GM23338 (cell line): ENCODE data around the gene CYP4Z1. TPM values are rescaled to one million over a fixed set of nuclear protein-coding genes. Genes with fewer than 3 reads are reported as not detected.

Experiments
- ATAC-seq: fragments of 200-7000 bp; cut with Tn5 transposase; 3 replicates; pipeline ENCODE4 v1.9.1; 2020
- DNase-seq: peaks from one replicate; pipeline ENCODE4 v3.0.0-alpha.2; 2015; ENCODE audit warnings: low spot score
- H2AFZ ChIP-seq: fragments of 200-600 bp; sonication (generic); 2 replicates; pipeline ENCODE4 v1.8.0; 2016; ENCODE audit warnings: antibody characterized with exemption, mild to moderate bottlenecking, moderate library complexity
- H3F3A ChIP-seq: fragments of 200-600 bp; sonication (generic); replicated peaks from 2 replicates; pipeline ENCODE4 v1.8.0; 2017; ENCODE audit warnings: antibody characterized with exemption, mixed run types, low read depth
- H3K27ac ChIP-seq: fragments of 200-600 bp; sonication (generic); 2 replicates; pipeline ENCODE4 v1.6.1; 2016; ENCODE audit warnings: low read depth
- H3K27me3 ChIP-seq: fragments of 200-600 bp; sonication (generic); 2 replicates; pipeline ENCODE4 v1.8.0; 2016; ENCODE audit warnings: mild to moderate bottlenecking, mixed run types, moderate library complexity; ENCODE audit not compliant: insufficient read depth
- H3K36me3 ChIP-seq: fragments of 200-600 bp; sonication (generic); 2 replicates; pipeline ENCODE4 v1.8.0; 2016; ENCODE audit warnings: mild to moderate bottlenecking; ENCODE audit not compliant: insufficient read depth
- H3K4me1 ChIP-seq: fragments of 200-600 bp; sonication (generic); 2 replicates; pipeline ENCODE4 v1.8.0; 2016; ENCODE audit warnings: mild to moderate bottlenecking, moderate library complexity; ENCODE audit not compliant: insufficient read depth
- H3K4me2 ChIP-seq: fragments of 200-600 bp; sonication (generic); 2 replicates; pipeline ENCODE4 v1.7.1; 2017; ENCODE audit warnings: mixed run types
- H3K4me3 ChIP-seq: fragments of 200-600 bp; sonication (generic); 2 replicates; pipeline ENCODE4 v1.6.1; 2016; ENCODE audit warnings: mixed run types
- H3K79me2 ChIP-seq: fragments of 200-600 bp; sonication (generic); replicated peaks from 2 replicates; pipeline ENCODE4 v1.8.0; 2017; ENCODE audit warnings: mild to moderate bottlenecking; ENCODE audit not compliant: insufficient read depth
- H3K9me2 ChIP-seq: fragments of 200-600 bp; sonication (generic); 2 replicates; pipeline ENCODE4 v1.8.0; 2017; ENCODE audit not compliant: insufficient read depth
- H4K20me1 ChIP-seq: fragments of 200-600 bp; sonication (generic); replicated peaks from 2 replicates; pipeline ENCODE4 v1.8.0; 2017; ENCODE audit warnings: mild to moderate bottlenecking; ENCODE audit not compliant: insufficient read depth
- H3K27ac Mint-ChIP-seq: 2 replicates; pipeline ENCODE4 v1.8.0; 2020; ENCODE audit warnings: inconsistent platforms, mild to moderate bottlenecking, moderate library complexity, mixed read lengths
- H3K27me3 Mint-ChIP-seq: 3 replicates; pipeline ENCODE4 v1.8.0; 2022; ENCODE audit warnings: low read depth, mild to moderate bottlenecking, moderate library complexity, mixed read lengths, inconsistent platforms; ENCODE audit not compliant: insufficient read depth, poor library complexity
- H3K36me3 Mint-ChIP-seq: 3 replicates; pipeline ENCODE4 v1.8.0; 2021; ENCODE audit warnings: low read depth, mild to moderate bottlenecking, inconsistent platforms, moderate library complexity, mixed read lengths
- H3K4me1 Mint-ChIP-seq: 3 replicates; pipeline ENCODE4 v1.8.0; 2020; ENCODE audit warnings: mild to moderate bottlenecking, inconsistent platforms, mixed read lengths
- H3K4me3 Mint-ChIP-seq: 3 replicates; pipeline ENCODE4 v1.8.0; 2021; ENCODE audit warnings: moderate library complexity, mild to moderate bottlenecking, inconsistent platforms, mixed read lengths
- H3K9me3 Mint-ChIP-seq: 3 replicates; pipeline ENCODE4 v1.8.0; 2020; ENCODE audit warnings: moderate library complexity, mild to moderate bottlenecking, inconsistent platforms, mixed read lengths
- CREB1 ChIP-seq: fragments of 250-450 bp; sonication (Bioruptor Pico); IDR thresholded peaks from 2 replicates; pipeline ENCODE4 v1.5.0; 2020; ENCODE audit warnings: low read depth, mild to moderate bottlenecking, moderate library complexity
- CTCF ChIP-seq, 2 experiments: fragments of 200-600 bp in 1 of 2; sonication (generic) in 1 of 2; conservative IDR thresholded peaks; 2 replicates each; pipeline versions ENCODE4 v1.5.1 to v1.6.1; 2016 to 2017; ENCODE audit warnings: antibody characterized with exemption in 2 of 2, low read depth in 2 of 2, mild to moderate bottlenecking in 2 of 2, moderate library complexity in 1 of 2
- ETS1 ChIP-seq: IDR thresholded peaks from 2 replicates; pipeline ENCODE4 v1.6.1; 2016; ENCODE audit warnings: antibody characterized with exemption
- EZH2 ChIP-seq: fragments of 200-600 bp; sonication (generic); IDR thresholded peaks from one replicate; pipeline ENCODE4 v1.8.0; 2017; ENCODE audit warnings: antibody characterized with exemption, mild to moderate bottlenecking, low read depth; ENCODE audit not compliant: unreplicated experiment
- EZH2phosphoT487 ChIP-seq: fragments of 200-600 bp; sonication (generic); IDR thresholded peaks from one replicate; pipeline ENCODE4 v1.8.1; 2018; ENCODE audit warnings: antibody characterized with exemption; ENCODE audit not compliant: unreplicated experiment
- JUNB ChIP-seq: IDR thresholded peaks from one replicate; pipeline ENCODE4 v1.6.1; 2016; ENCODE audit warnings: antibody characterized with exemption; ENCODE audit not compliant: unreplicated experiment
- NANOG ChIP-seq: IDR thresholded peaks from 2 replicates; pipeline ENCODE4 v1.6.1; 2016; ENCODE audit warnings: antibody characterized with exemption, borderline replicate concordance
- POLR2AphosphoS5 ChIP-seq: IDR thresholded peaks from 2 replicates; pipeline ENCODE4 v1.6.1; 2016; ENCODE audit warnings: antibody characterized with exemption, low read depth
- REST ChIP-seq: IDR thresholded peaks from one replicate; pipeline ENCODE4 v1.6.1; 2018; ENCODE audit warnings: antibody characterized with exemption; ENCODE audit not compliant: unreplicated experiment
- STAT1 ChIP-seq: IDR thresholded peaks from one replicate; pipeline ENCODE4 v1.6.1; 2016; ENCODE audit warnings: antibody characterized with exemption; ENCODE audit not compliant: unreplicated experiment
- ZNF331 ChIP-seq: fragments of 250-450 bp; sonication (Bioruptor Pico); IDR thresholded peaks from 2 replicates; pipeline ENCODE4 v1.5.0; 2020; ENCODE audit warnings: low read depth, mild to moderate bottlenecking, moderate library complexity
- ZNF462 ChIP-seq: fragments of 250-450 bp; sonication (Bioruptor Pico); IDR thresholded peaks from 2 replicates; pipeline ENCODE4 v1.5.0; 2020; ENCODE audit warnings: mild to moderate bottlenecking, moderate library complexity
- polyA plus RNA-seq: library from polyadenylated mRNA; unstranded; fragments of >200 nt; fragmentation: Nextera tagmentation; extraction: Ambion mirVana; gene quantifications from 2 replicates; pipeline ENCODE4 v1.2.1, GENCODE V29; 2016
- total RNA-seq: library from RNA; depleted of rRNA; stranded (reverse); fragments of >200 nt; shearing (Covaris generic); gene quantifications from 2 replicates; pipeline ENCODE4 v1.2.3, GENCODE V29; 2014

Gene CYP4Z1
- total and polyA plus RNA-seq, 2 experiments from 2014 or later, result not detected

GRCh38 chr1:47137198-47137597 lies 70.2 kb downstream of the CYP4Z1 start, which contains the start of gene CYP4A22:
TSS of gene CYP4A22 (plus strand) at chr1:47137441. CDS start at chr1:47137486, 45 bp downstream.
- Histone ChIP-seq H2AFZ (no peak within 1 kb of the TSS), H3K9me2 (no peaks in the 10 kb centered on the region), H3F3A (no peaks in the 10 kb centered on the region), H3K4me2 (no peak within 1 kb of the TSS), H3K27ac (no peak within 1 kb of the TSS), H3K36me3 (no peaks in the 10 kb centered on the region), H3K79me2 (no peaks in the 10 kb centered on the region), H3K27me3 (no peaks in the 10 kb centered on the region), H4K20me1 (no peaks in the 10 kb centered on the region), H3K4me1 (no peaks in the 10 kb centered on the region), H3K4me3 (no peak within 1 kb of the TSS)
- no peak for TF ChIP-seq POLR2AphosphoS5
- TF ChIP-seq CREB1 (CRISPR knock-in tag), result no peak
- no peak for TF ChIP-seq NANOG
- no peak for TF ChIP-seq ZNF331
- no peak for TF ChIP-seq CTCF (conservative IDR thresholded peaks at IDR 0.05; ENCODE audit: low read depth in 2 of 2)
- no peak for TF ChIP-seq STAT1
- TF ChIP-seq EZH2phosphoT487, result no peak
- TF ChIP-seq ZNF462 (CRISPR knock-in tag), result no peak
- TF ChIP-seq EZH2, result no peak
- no peak for TF ChIP-seq JUNB
- no peak for TF ChIP-seq REST
- no peak for TF ChIP-seq ETS1
- H3K9me3 Mint-ChIP-seq, result no peaks in the 10 kb centered on the region; the same call in 2 of the 3 replicates
- no peak for ATAC-seq
- no peaks in the 10 kb centered on the region for H3K36me3 Mint-ChIP-seq
- peaks cover 2% of the 10 kb centered on the region for H3K27me3 Mint-ChIP-seq
- H3K4me1 Mint-ChIP-seq, result no peaks in the 10 kb centered on the region
- H3K4me3 Mint-ChIP-seq, result no peak within 1 kb of the TSS
- DNase-seq, result no peak
- no peak within 1 kb of the TSS for H3K27ac Mint-ChIP-seq
